Measurements from ENCODE around the gene FAM72A.
"Not testable (repeated sequence)": the region's sequence is repeated elsewhere in the genome, so short reads cannot be mapped to it uniquely, and the experiment has no call there.

DNA sequence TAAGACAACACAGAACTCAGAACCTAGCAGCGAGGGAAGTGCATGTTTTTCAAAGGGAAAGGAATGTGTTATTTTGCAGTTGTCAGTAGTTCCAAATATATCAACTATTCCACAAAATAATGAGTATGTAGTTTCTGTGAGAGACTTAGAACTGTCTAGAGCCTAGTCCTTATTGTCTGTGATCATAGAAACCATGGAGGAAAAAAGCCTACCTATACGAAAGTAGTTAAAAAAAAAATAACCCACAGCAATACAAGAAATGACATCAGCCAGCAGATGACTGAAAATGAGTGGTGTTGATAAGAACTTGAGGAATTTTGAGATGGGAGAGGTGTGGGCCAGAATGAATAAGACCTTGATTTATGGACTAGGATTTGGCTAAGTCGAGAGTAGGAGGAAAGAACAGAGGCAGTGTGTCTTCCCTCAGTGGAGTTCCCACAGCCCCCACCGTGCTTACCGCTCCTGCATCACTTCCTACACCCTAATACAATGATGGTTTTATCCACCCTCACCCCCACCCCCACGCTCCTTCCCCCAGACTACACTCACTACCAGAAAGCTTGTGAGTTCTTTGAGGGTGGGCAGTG, 21.6 kb upstream of the FAM72A start:
- not testable (repeated sequence) for TF ChIP-seq EP300 (IDR thresholded peaks at IDR 0.05); POLR2A (IDR thresholded peaks at IDR 0.05; ENCODE audit: low read depth); POLR2AphosphoS5 (IDR thresholded peaks at IDR 0.05)
- TF ChIP-seq, protein P1, sequence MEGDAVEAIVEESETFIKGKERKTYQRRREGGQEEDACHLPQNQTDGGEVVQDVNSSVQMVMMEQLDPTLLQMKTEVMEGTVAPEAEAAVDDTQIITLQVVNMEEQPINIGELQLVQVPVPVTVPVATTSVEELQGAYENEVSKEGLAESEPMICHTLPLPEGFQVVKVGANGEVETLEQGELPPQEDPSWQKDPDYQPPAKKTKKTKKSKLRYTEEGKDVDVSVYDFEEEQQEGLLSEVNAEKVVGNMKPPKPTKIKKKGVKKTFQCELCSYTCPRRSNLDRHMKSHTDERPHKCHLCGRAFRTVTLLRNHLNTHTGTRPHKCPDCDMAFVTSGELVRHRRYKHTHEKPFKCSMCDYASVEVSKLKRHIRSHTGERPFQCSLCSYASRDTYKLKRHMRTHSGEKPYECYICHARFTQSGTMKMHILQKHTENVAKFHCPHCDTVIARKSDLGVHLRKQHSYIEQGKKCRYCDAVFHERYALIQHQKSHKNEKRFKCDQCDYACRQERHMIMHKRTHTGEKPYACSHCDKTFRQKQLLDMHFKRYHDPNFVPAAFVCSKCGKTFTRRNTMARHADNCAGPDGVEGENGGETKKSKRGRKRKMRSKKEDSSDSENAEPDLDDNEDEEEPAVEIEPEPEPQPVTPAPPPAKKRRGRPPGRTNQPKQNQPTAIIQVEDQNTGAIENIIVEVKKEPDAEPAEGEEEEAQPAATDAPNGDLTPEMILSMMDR (IDR thresholded peaks at IDR 0.05): not testable (repeated sequence)

Data from esophagus muscularis mucosa (tissue), 4 donors.